Measurements from ENCODE around the gene RNF217.

The RNF217 gene

DNA sequence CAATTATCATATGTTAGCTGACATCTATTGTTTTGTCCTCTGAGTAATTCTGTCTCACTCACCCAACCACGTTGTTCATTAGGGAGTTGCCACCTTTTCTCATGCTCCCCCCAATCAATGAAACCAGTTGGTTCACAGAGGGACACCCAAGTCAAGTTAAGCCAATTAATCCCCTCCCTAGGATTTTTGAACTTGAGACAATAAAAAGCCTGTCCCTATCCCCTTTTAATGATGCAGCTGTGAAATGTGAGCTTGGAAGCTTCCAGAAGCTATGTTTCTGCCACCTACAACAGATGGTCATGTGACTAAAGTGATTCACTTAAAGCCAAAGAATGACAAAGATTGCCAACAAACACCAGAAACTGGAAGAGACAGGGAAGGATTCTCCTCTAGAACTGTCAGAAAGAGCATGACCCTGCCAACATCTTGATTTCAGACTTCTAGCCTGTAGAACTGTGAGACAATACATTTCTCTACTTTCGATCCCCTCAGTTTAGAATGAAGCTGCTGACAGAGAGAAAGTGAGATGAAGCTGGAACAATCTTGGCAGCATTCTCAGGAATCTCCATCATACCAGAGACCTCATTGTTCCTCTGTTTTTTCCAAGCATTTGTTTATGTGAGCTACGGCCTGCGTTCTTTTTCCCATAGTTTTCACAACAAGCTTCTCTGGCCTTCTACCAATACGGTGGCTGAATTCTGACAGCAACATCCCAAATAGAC lies 133.5 kb downstream of the RNF217 start:
- H2BK120ac ChIP-seq (ENCODE audit: insufficient read depth, low read length, poor library complexity): no peak overlapping the region
- H3K18ac ChIP-seq (ENCODE audit: low read length): no peak overlapping the region
- WGBS (ENCODE audit: extremely low coverage, insufficient coverage, insufficient read length): no CpG with 5 or more reads among the region's 5 CpGs
- peaks cover 5% of the 10 kb centered on the region for H3K79me1 ChIP-seq (ENCODE audit: low read length)
- H3K4me1 ChIP-seq (ENCODE audit: control insufficient read depth in 1 of 2, insufficient read depth in 2 of 2, low read length in 2 of 2): peaks cover 0 to 2% of the 10 kb centered on the region in 2 experiments
- no peak overlapping the region for H2BK5ac ChIP-seq (ENCODE audit: low read depth, low read length, poor library complexity)
- H4K8ac ChIP-seq (ENCODE audit: low read depth, low read length): no peak overlapping the region
- H3K9ac ChIP-seq (ENCODE audit: low read length): no peak overlapping the region
- no peak overlapping the region for H3K27ac ChIP-seq (ENCODE audit: low read depth, low read length)
- no peak overlapping the region for H4K91ac ChIP-seq (ENCODE audit: low read depth, low read length)
- no peak overlapping the region for H2BK12ac ChIP-seq (ENCODE audit: low read length)
- H2AK5ac ChIP-seq (ENCODE audit: low read length): no peak overlapping the region
- no peak overlapping the region for H3K4ac ChIP-seq (ENCODE audit: low read depth, low read length)
- no peaks in the 10 kb centered on the region for H3K9me3 ChIP-seq (ENCODE audit: insufficient read depth, low read depth, low read length)
- no peak overlapping the region for H2AFZ ChIP-seq (ENCODE audit: insufficient read depth, low read length, poor library complexity)
- peak in 1 of 2 donors; percentile 8 for DNase-seq
- H3K4me2 ChIP-seq (ENCODE audit: low read length): no peak overlapping the region
- H3K23ac ChIP-seq (ENCODE audit: low read length): no peak overlapping the region
- no peak overlapping the region for H3K14ac ChIP-seq (ENCODE audit: low read length)
- no peaks in the 10 kb centered on the region for H3K27me3 ChIP-seq (ENCODE audit: insufficient read depth, low read length)
- no peak overlapping the region for H4K12ac ChIP-seq (ENCODE audit: low read depth, low read length)
- peaks cover 2% of the 10 kb centered on the region for H3K79me2 ChIP-seq (ENCODE audit: control insufficient read depth, insufficient read depth, low read length, poor library complexity)
- no peak overlapping the region for H3K4me3 ChIP-seq (ENCODE audit: low read depth, low read length)
- no peaks in the 10 kb centered on the region for H3K36me3 ChIP-seq (ENCODE audit: control insufficient read depth in 1 of 2, insufficient read depth in 2 of 2, low read length in 2 of 2)

DNA sequence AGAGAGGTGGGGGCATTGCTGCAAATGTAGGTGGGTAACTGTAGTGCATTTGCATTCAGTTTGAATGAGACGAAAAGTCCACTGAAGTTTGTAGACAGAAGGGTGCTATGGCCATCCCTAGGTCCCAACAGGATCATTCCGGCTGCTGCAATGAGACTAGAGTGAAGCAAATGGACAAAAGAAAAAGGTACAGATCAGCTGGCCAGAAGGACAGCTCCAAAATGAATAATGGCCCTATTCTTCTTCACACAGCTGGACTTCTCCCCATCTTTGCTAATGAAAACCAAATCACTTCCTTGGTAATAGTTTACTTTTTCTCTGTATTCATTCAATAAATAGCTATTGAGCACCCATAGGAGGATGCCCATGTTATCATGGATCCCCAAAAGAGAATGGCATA lies 134.9 kb downstream of the RNF217 start:
- Histone ChIP-seq H3K23ac (ENCODE audit: low read length) (no peak overlapping the region), H3K36me3 (ENCODE audit: control insufficient read depth in 1 of 2, insufficient read depth in 2 of 2, low read length in 2 of 2) (no peaks in the 10 kb centered on the region), H3K27ac (ENCODE audit: low read depth, low read length) (no peak overlapping the region), H2BK12ac (ENCODE audit: low read length) (no peak overlapping the region), H2BK5ac (ENCODE audit: low read depth, low read length, poor library complexity) (no peak overlapping the region), H3K9me3 (ENCODE audit: insufficient read depth, low read depth, low read length) (no peaks in the 10 kb centered on the region), H3K79me2 (ENCODE audit: control insufficient read depth, insufficient read depth, low read length, poor library complexity) (peaks cover 2% of the 10 kb centered on the region), H3K4ac (ENCODE audit: low read depth, low read length) (no peak overlapping the region), H3K14ac (ENCODE audit: low read length) (no peak overlapping the region), H3K79me1 (ENCODE audit: low read length) (peaks cover 11% of the 10 kb centered on the region), H3K4me1 (ENCODE audit: control insufficient read depth in 1 of 2, insufficient read depth in 2 of 2, low read length in 2 of 2) (peaks cover 3 to 9% of the 10 kb centered on the region in 2 experiments), H3K9ac (ENCODE audit: low read length) (no peak overlapping the region), H4K8ac (ENCODE audit: low read depth, low read length) (no peak overlapping the region), H4K12ac (ENCODE audit: low read depth, low read length) (no peak overlapping the region), H3K4me2 (ENCODE audit: low read length) (no peak overlapping the region), H3K18ac (ENCODE audit: low read length) (no peak overlapping the region), H3K27me3 (ENCODE audit: insufficient read depth, low read length) (no peaks in the 10 kb centered on the region), H2BK120ac (ENCODE audit: insufficient read depth, low read length, poor library complexity) (no peak overlapping the region), H2AK5ac (ENCODE audit: low read length) (no peak overlapping the region), H3K4me3 (ENCODE audit: low read depth, low read length) (no peak overlapping the region), H4K91ac (ENCODE audit: low read depth, low read length) (no peak overlapping the region), H2AFZ (ENCODE audit: insufficient read depth, low read length, poor library complexity) (no peak overlapping the region)
- no peak for DNase-seq
- no CpG with 5 or more reads among the region's 2 CpGs for WGBS (ENCODE audit: extremely low coverage, insufficient coverage, insufficient read length)

DNA sequence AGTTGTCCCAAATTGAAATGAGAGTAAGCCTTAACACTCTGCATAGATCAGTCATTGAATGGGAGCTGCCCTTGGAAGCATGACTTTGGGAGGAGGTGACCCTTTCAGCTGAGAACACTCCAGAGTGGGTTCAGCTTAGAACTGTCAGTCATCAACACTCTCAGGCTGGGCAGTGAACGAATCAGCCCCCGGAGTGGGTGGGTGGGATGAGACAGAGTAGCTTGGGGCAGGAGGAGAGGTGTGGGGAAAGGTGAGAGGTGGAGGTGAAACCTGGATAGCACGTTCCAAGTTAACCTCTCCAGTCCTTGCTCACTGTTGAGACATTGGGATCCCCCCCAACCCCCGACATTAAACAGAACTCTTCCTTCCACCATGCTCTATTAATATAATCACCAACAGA lies 136.0 kb downstream of the RNF217 start:
- no CpG with 5 or more reads among the region's 4 CpGs for WGBS (ENCODE audit: extremely low coverage, insufficient coverage, insufficient read length)
- Histone ChIP-seq H3K36me3 (ENCODE audit: control insufficient read depth in 1 of 2, insufficient read depth in 2 of 2, low read length in 2 of 2) (no peaks in the 10 kb centered on the region), H4K91ac (ENCODE audit: low read depth, low read length) (no peak overlapping the region), H2BK12ac (ENCODE audit: low read length) (peak overlapping the region; percentile 7), H2BK5ac (ENCODE audit: low read depth, low read length, poor library complexity) (no peak overlapping the region), H3K27ac (ENCODE audit: low read depth, low read length) (no peak overlapping the region), H2BK120ac (ENCODE audit: insufficient read depth, low read length, poor library complexity) (no peak overlapping the region), H3K4ac (ENCODE audit: low read depth, low read length) (no peak overlapping the region), H3K9me3 (ENCODE audit: insufficient read depth, low read depth, low read length) (no peaks in the 10 kb centered on the region), H3K23ac (ENCODE audit: low read length) (no peak overlapping the region), H3K4me3 (ENCODE audit: low read depth, low read length) (no peak overlapping the region), H3K14ac (ENCODE audit: low read length) (no peak overlapping the region), H2AK5ac (ENCODE audit: low read length) (no peak overlapping the region), H3K9ac (ENCODE audit: low read length) (no peak overlapping the region), H2AFZ (ENCODE audit: insufficient read depth, low read length, poor library complexity) (no peak overlapping the region), H3K79me1 (ENCODE audit: low read length) (peaks cover 11% of the 10 kb centered on the region), H3K4me2 (ENCODE audit: low read length) (no peak overlapping the region), H3K4me1 (ENCODE audit: control insufficient read depth in 1 of 2, insufficient read depth in 2 of 2, low read length in 2 of 2) (peaks cover 3 to 9% of the 10 kb centered on the region in 2 experiments), H3K79me2 (ENCODE audit: control insufficient read depth, insufficient read depth, low read length, poor library complexity) (peaks cover 2% of the 10 kb centered on the region), H3K18ac (ENCODE audit: low read length) (no peak overlapping the region), H3K27me3 (ENCODE audit: insufficient read depth, low read length) (no peaks in the 10 kb centered on the region), H4K12ac (ENCODE audit: low read depth, low read length) (no peak overlapping the region), H4K8ac (ENCODE audit: low read depth, low read length) (no peak overlapping the region)
- DNase-seq: no peak

DNA sequence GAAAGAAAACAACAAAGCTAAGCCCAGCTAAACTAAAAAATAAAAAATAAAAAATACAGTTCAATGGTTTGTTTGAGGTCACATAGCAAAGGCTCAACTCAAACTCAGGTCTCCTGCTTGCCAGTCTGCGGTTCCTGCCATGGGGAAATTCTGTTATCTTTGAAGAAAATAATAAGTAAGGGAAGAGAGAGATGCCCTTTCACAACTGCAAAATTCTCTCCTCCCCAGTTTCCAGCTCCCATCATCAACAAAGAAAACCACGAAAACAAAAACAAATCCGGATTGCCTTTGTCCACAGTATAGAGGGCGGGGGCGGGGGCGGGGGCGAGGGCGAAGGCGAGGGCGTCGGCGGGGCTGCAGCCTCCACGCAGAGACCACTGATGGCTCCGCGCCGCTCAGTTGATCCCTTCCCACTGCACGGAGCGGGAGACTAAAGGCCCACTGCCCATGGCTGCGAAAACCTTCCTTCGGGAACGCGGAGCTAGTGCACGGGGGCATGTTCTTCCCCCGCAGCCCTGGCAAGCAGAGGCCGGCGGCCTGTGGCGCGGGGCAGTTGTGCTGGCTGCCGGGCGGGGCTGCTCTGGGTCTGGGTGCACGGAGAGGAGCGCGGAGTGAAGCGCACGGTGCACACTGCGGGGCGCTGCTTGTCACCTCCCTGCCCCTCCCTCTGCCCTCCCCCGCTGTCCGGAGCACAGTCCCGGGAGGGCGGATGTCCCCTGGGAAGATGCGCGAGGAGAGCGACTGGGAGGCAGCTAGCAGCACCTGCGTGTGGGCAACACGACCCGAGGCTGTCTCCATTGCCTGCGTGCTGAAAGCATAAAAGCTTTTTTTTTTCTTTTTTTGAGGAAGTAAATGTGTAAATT lies 137.2 kb downstream of the RNF217 start:
- H4K12ac ChIP-seq (ENCODE audit: low read depth, low read length): peak overlapping the region; percentile 45

More for the DNA sequence above, 137.2 kb downstream of the RNF217 start:
- Histone ChIP-seq H2BK12ac (ENCODE audit: low read length) (peak overlapping the region; percentile 61), H2BK5ac (ENCODE audit: low read depth, low read length, poor library complexity) (peak overlapping the region; percentile 24), H4K8ac (ENCODE audit: low read depth, low read length) (peak overlapping the region; percentile 30), H2AFZ (ENCODE audit: insufficient read depth, low read length, poor library complexity) (peak overlapping the region; percentile 21), H2AK5ac (ENCODE audit: low read length) (no peak overlapping the region), H3K79me2 (ENCODE audit: control insufficient read depth, insufficient read depth, low read length, poor library complexity) (peaks cover 2% of the 10 kb centered on the region), H3K4me1 (ENCODE audit: control insufficient read depth in 1 of 2, insufficient read depth in 2 of 2, low read length in 2 of 2) (peaks cover 5 to 9% of the 10 kb centered on the region in 2 experiments), H3K36me3 (ENCODE audit: control insufficient read depth in 1 of 2, insufficient read depth in 2 of 2, low read length in 2 of 2) (no peaks in the 10 kb centered on the region), H3K27me3 (ENCODE audit: insufficient read depth, low read length) (no peaks in the 10 kb centered on the region), H3K9me3 (ENCODE audit: insufficient read depth, low read depth, low read length) (no peaks in the 10 kb centered on the region), H4K91ac (ENCODE audit: low read depth, low read length) (peak overlapping the region; percentile 25), H3K79me1 (ENCODE audit: low read length) (peaks cover 11% of the 10 kb centered on the region), H3K27ac (ENCODE audit: low read depth, low read length) (peak overlapping the region; percentile 46), H3K23ac (ENCODE audit: low read length) (no peak overlapping the region), H3K18ac (ENCODE audit: low read length) (peak overlapping the region; percentile 4), H3K4ac (ENCODE audit: low read depth, low read length) (peak overlapping the region; percentile 12), H3K9ac (ENCODE audit: low read length) (peak overlapping the region; percentile 62), H3K14ac (ENCODE audit: low read length) (peak overlapping the region; percentile 50), H3K4me3 (ENCODE audit: low read depth, low read length) (peak overlapping the region; percentile 68), H3K4me2 (ENCODE audit: low read length) (peak overlapping the region; percentile 62), H2BK120ac (ENCODE audit: insufficient read depth, low read length, poor library complexity) (peak overlapping the region; percentile 27)
- peak; percentile 56 to 64 for DNase-seq
- no CpG with 5 or more reads among the region's 48 CpGs for WGBS (ENCODE audit: extremely low coverage, insufficient coverage, insufficient read length)
